C4-2B (cell line): ENCODE results near the gene LTC4S.

ENCODE experiments used
- ZFX ChIP-seq: fragments of 450-650 bp; IDR thresholded peaks from 2 replicates; pipeline ENCODE4 v1.6.1; 2017
- TF ChIP-seq, protein P1 (sequence below): fragments of 450-650 bp; conservative IDR thresholded peaks from 2 replicates; pipeline ENCODE4 v1.5.1; 2017; ENCODE audit warnings: mild to moderate bottlenecking

DNA sequence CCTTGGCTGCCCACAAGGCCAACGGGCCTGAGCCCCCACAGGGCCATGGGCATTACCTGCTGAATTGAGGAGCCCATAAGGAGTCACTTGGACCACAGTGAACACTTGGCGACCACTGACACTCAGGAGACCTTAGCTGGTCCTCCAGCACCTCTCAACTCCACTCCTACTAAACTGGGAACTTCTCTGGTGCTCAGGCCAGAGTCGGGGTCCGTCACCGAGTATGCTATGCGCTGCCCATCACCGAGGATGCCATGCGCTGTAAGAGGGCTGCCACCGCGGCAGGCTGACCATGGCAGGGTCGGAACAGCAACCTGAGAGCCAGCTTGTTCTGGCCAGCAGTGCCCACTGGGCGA lies 26.3 kb downstream of the LTC4S start:
- TF ChIP-seq, protein P1, sequence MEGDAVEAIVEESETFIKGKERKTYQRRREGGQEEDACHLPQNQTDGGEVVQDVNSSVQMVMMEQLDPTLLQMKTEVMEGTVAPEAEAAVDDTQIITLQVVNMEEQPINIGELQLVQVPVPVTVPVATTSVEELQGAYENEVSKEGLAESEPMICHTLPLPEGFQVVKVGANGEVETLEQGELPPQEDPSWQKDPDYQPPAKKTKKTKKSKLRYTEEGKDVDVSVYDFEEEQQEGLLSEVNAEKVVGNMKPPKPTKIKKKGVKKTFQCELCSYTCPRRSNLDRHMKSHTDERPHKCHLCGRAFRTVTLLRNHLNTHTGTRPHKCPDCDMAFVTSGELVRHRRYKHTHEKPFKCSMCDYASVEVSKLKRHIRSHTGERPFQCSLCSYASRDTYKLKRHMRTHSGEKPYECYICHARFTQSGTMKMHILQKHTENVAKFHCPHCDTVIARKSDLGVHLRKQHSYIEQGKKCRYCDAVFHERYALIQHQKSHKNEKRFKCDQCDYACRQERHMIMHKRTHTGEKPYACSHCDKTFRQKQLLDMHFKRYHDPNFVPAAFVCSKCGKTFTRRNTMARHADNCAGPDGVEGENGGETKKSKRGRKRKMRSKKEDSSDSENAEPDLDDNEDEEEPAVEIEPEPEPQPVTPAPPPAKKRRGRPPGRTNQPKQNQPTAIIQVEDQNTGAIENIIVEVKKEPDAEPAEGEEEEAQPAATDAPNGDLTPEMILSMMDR = no peak
- no peak for TF ChIP-seq ZFX
